HepG2 (cell line): ENCODE data around the gene KRT13. TPM values are rescaled to one million over a fixed set of nuclear protein-coding genes. Genes with fewer than 3 reads are reported as not detected.

Experiments used
- ARHGAP35 ChIP-seq: sonication (generic); formaldehyde crosslinking; IDR thresholded peaks from 2 replicates; pipeline ENCODE4 v1.9.0; 2022; ENCODE audit warnings: mild to moderate bottlenecking, inconsistent platforms, moderate library complexity, missing genetic modification reagents, borderline replicate concordance
- BRCA1 ChIP-seq: sonication (generic); formaldehyde crosslinking; IDR thresholded peaks from 2 replicates; pipeline ENCODE4 v1.4.0; 2020; ENCODE audit warnings: missing genetic modification reagents
- CENPX ChIP-seq: sonication (generic); formaldehyde crosslinking; IDR thresholded peaks from 2 replicates; pipeline ENCODE4 v1.9.0; 2021; ENCODE audit warnings: mild to moderate bottlenecking, missing genetic modification reagents, moderate library complexity
- DNMT3B ChIP-seq: conservative IDR thresholded peaks from 2 replicates; pipeline ENCODE4 v1.6.1; 2016; ENCODE audit warnings: missing biosample characterization, control low read depth
- GATAD1 ChIP-seq: IDR thresholded peaks from 2 replicates; pipeline ENCODE4 v1.6.1; 2016; ENCODE audit warnings: missing genetic modification reagents, missing compliant biosample characterization
- GTF3A ChIP-seq: sonication (generic); formaldehyde crosslinking; conservative IDR thresholded peaks from 2 replicates; pipeline ENCODE4 v1.4.0; 2020; ENCODE audit warnings: mild to moderate bottlenecking, missing genetic modification reagents
- MAZ ChIP-seq, 2 experiments: sonication (generic) in 1 of 2; formaldehyde crosslinking in 1 of 2; IDR thresholded peaks; 2 replicates each; pipeline versions ENCODE4 v1.5.0 to v1.6.1; 2012 to 2020; ENCODE audit warnings: low read depth in 2 of 2, mild to moderate bottlenecking in 2 of 2, borderline replicate concordance in 1 of 2, improper control_type of control experiment in 1 of 2, low read length in 1 of 2, missing genetic modification reagents in 1 of 2, moderate library complexity in 1 of 2
- MZF1 ChIP-seq: sonication (generic); formaldehyde crosslinking; IDR thresholded peaks from 2 replicates; pipeline ENCODE4 v1.8.1; 2023; ENCODE audit warnings: mild to moderate bottlenecking, missing genetic modification reagents, borderline replicate concordance
- NFE2L2 ChIP-seq: fragments of 150-350 bp; IDR thresholded peaks from 2 replicates; pipeline ENCODE4 v1.6.1; 2014; ENCODE audit warnings: low read length
- SALL2 ChIP-seq: sonication (generic); formaldehyde crosslinking; IDR thresholded peaks from 2 replicates; pipeline ENCODE4 v1.8.1; 2023; ENCODE audit warnings: mild to moderate bottlenecking, missing genetic modification reagents, inconsistent platforms
- SOX13 ChIP-seq, 3 experiments: fragments of 450-650 bp in 1 of 3; sonication (generic) in 1 of 3; formaldehyde crosslinking in 1 of 3; IDR thresholded peaks in 2 of 3; conservative IDR thresholded peaks in 1 of 3; 2 replicates each; pipeline versions ENCODE4 v1.5.0 to v1.6.1; 2016 to 2020; ENCODE audit warnings: antibody characterized with exemption in 1 of 3, mild to moderate bottlenecking in 1 of 3, missing compliant biosample characterization in 1 of 3, missing genetic modification reagents in 1 of 3, moderate library complexity in 1 of 3
- ZNF143 ChIP-seq: sonication (generic); formaldehyde crosslinking; IDR thresholded peaks from 2 replicates; pipeline ENCODE4 v1.4.0; 2020; ENCODE audit warnings: missing genetic modification reagents
- ZNF251 ChIP-seq: sonication (generic); formaldehyde crosslinking; IDR thresholded peaks from 2 replicates; pipeline ENCODE4 v1.9.0; 2021; ENCODE audit warnings: mild to moderate bottlenecking, missing genetic modification reagents
- ZNF501 ChIP-seq: sonication (generic); formaldehyde crosslinking; IDR thresholded peaks from 2 replicates; pipeline ENCODE4 v1.5.1; 2020; ENCODE audit warnings: mild to moderate bottlenecking, moderate library complexity, missing genetic modification reagents
- ZNF773 ChIP-seq: sonication (generic); formaldehyde crosslinking; IDR thresholded peaks from 2 replicates; pipeline ENCODE4 v1.4.0; 2020; ENCODE audit warnings: missing genetic modification reagents, borderline replicate concordance
- ZNF775 ChIP-seq: sonication (generic); formaldehyde crosslinking; IDR thresholded peaks from 2 replicates; pipeline ENCODE4 v1.4.0; 2020; ENCODE audit warnings: missing genetic modification reagents, mild to moderate bottlenecking, moderate library complexity, borderline replicate concordance
- polyA plus RNA-seq, 8 experiments: library from polyadenylated mRNA; depleted of rRNA in 3 of 8; stranded (reverse) in 7 of 8; unstranded in 1 of 8; fragments of >200 nt; fragmentation: Illumina TruSeq in 4 of 8; extraction: Trizol in 4 of 8; gene quantifications; 2 replicates each; pipeline versions ENCODE4 v1.2.1 to v1.2.3, GENCODE V29; 2011 to 2016; ENCODE audit warnings: low read depth in 4 of 8, missing spikeins in 1 of 8, mixed read lengths in 1 of 8; ENCODE audit not compliant: insufficient read depth in 1 of 8
- total RNA-seq, 5 experiments: library from RNA; depleted of rRNA; stranded (reverse); fragments of >200 nt; fragmentation: Illumina TruSeq; extraction: Trizol; gene quantifications; 2 replicates each; pipeline ENCODE4 v1.2.3, GENCODE V29; 2016; ENCODE audit warnings: low read depth in 1 of 5
- TF ChIP-seq, protein P1 (sequence below): sonication (generic); formaldehyde crosslinking; conservative IDR thresholded peaks from 2 replicates; pipeline ENCODE4 v1.8.0; 2022; ENCODE audit warnings: missing genetic modification reagents
- TF ChIP-seq, protein P2 (sequence below): IDR thresholded peaks from 2 replicates; pipeline ENCODE4 v1.6.1; 2016; ENCODE audit warnings: low read depth
- TF ChIP-seq, protein P3 (sequence below): sonication (generic); formaldehyde crosslinking; IDR thresholded peaks from 2 replicates; pipeline ENCODE4 v1.4.0; 2020; ENCODE audit warnings: missing genetic modification reagents
- TF ChIP-seq, protein P4 (sequence below): conservative IDR thresholded peaks from 2 replicates; pipeline ENCODE4 v1.6.1; 2018; ENCODE audit warnings: missing genetic modification reagents

Gene KRT13
- total and polyA plus RNA-seq, 2 of the 13 experiments (the other 11 are each of a cell fraction or from before 2014, with no cell fraction given) = not detected

DNA sequence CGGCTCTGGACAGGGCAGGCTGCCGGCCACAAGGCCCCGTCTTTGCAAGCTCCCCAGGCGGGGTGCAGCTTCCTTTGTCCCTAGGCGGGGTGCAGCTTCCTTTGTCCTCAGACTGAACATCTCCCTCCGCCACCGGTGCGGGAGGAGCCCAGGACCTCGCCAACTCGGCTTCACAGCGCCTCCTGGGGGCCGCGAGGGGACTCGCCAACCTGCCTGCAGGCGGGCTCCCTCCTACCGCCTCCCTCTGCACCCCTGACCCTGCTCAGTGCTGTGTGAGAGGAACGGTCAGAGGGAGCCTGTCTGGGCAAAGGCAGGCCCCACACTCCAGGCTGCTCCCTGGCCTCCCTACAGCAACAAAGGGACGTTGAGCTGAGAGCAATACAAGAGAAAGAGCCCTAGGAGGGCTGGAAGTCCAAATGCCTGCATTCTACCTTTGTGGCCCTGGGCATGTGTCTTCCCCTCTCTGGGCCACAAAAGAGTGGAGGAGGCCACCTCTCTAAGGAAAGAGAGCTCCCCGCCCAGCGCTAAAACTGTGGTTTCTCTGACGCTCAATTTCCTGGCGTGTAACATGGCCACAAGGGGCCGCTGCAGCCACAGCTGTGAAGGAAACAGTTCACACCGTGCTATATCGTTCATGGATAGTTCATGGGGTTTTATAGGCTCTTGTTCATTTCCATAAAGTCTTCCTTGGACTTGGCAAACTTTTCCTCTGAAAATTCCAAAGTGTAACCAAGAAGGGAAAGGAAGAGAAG is 43.6 kb upstream of the KRT13 start (continued):
- TF ChIP-seq ZNF143 (CRISPR knock-in tag) = no peak
- TF ChIP-seq, protein P1, sequence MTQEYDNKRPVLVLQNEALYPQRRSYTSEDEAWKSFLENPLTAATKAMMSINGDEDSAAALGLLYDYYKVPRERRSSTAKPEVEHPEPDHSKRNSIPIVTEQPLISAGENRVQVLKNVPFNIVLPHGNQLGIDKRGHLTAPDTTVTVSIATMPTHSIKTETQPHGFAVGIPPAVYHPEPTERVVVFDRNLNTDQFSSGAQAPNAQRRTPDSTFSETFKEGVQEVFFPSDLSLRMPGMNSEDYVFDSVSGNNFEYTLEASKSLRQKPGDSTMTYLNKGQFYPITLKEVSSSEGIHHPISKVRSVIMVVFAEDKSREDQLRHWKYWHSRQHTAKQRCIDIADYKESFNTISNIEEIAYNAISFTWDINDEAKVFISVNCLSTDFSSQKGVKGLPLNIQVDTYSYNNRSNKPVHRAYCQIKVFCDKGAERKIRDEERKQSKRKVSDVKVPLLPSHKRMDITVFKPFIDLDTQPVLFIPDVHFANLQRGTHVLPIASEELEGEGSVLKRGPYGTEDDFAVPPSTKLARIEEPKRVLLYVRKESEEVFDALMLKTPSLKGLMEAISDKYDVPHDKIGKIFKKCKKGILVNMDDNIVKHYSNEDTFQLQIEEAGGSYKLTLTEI (CRISPR knock-in tag) = no peak
- TF ChIP-seq ZNF775 (CRISPR knock-in tag) = no peak
- peak; percentile 5; the same call in 1 of the 2 replicates for TF ChIP-seq GATAD1 (CRISPR knock-in tag)
- no peak for TF ChIP-seq ZNF773 (CRISPR knock-in tag)
- TF ChIP-seq, protein P2, sequence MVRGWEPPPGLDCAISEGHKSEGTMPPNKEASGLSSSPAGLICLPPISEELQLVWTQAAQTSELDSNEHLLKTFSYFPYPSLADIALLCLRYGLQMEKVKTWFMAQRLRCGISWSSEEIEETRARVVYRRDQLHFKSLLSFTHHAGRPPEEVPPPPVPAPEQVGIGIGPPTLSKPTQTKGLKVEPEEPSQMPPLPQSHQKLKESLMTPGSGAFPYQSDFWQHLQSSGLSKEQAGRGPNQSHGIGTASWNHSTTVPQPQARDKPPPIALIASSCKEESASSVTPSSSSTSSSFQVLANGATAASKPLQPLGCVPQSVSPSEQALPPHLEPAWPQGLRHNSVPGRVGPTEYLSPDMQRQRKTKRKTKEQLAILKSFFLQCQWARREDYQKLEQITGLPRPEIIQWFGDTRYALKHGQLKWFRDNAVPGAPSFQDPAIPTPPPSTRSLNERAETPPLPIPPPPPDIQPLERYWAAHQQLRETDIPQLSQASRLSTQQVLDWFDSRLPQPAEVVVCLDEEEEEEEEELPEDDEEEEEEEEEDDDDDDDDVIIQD (CRISPR knock-in tag) = peak; percentile 18; the same call in 1 of the 2 replicates
- TF ChIP-seq BRCA1 (CRISPR knock-in tag) = no peak
- 0 out of 2 replicates have a peak, but pooled peaks have one; percentile 67 for TF ChIP-seq GTF3A
- peak; percentile 66; the same call in 1 of the 2 replicates for TF ChIP-seq ZNF501 (CRISPR knock-in tag)
- TF ChIP-seq, protein P3, sequence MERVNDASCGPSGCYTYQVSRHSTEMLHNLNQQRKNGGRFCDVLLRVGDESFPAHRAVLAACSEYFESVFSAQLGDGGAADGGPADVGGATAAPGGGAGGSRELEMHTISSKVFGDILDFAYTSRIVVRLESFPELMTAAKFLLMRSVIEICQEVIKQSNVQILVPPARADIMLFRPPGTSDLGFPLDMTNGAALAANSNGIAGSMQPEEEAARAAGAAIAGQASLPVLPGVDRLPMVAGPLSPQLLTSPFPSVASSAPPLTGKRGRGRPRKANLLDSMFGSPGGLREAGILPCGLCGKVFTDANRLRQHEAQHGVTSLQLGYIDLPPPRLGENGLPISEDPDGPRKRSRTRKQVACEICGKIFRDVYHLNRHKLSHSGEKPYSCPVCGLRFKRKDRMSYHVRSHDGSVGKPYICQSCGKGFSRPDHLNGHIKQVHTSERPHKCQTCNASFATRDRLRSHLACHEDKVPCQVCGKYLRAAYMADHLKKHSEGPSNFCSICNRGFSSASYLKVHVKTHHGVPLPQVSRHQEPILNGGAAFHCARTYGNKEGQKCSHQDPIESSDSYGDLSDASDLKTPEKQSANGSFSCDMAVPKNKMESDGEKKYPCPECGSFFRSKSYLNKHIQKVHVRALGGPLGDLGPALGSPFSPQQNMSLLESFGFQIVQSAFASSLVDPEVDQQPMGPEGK (CRISPR knock-in tag) = no peak; the same call in 1 of the 2 replicates
- no peak for TF ChIP-seq NFE2L2
- peak; percentile 53; the same call in 1 of the 2 replicates for TF ChIP-seq ARHGAP35 (CRISPR knock-in tag)
- TF ChIP-seq MAZ (IDR thresholded peaks at IDR 0.05; ENCODE audit: borderline replicate concordance, low read depth, low read length) = peak; percentile 25; the same call in 1 of the 2 replicates
- no peak; the same call in 1 of the 2 replicates for TF ChIP-seq MAZ (CRISPR knock-in tag; IDR thresholded peaks at IDR 0.05; ENCODE audit: low read depth)
- TF ChIP-seq ZNF251 (CRISPR knock-in tag) = no peak
- no peak for TF ChIP-seq MZF1 (CRISPR knock-in tag)
- peak; percentile 49; the same call in 1 of the 2 replicates for TF ChIP-seq SALL2 (CRISPR knock-in tag)
- TF ChIP-seq, protein P4, sequence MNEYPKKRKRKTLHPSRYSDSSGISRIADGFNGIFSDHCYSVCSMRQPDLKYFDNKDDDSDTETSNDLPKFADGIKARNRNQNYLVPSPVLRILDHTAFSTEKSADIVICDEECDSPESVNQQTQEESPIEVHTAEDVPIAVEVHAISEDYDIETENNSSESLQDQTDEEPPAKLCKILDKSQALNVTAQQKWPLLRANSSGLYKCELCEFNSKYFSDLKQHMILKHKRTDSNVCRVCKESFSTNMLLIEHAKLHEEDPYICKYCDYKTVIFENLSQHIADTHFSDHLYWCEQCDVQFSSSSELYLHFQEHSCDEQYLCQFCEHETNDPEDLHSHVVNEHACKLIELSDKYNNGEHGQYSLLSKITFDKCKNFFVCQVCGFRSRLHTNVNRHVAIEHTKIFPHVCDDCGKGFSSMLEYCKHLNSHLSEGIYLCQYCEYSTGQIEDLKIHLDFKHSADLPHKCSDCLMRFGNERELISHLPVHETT = no peak
- peak; percentile 68 for TF ChIP-seq DNMT3B (CRISPR knock-in tag)
- no peak for TF ChIP-seq SOX13 (IDR thresholded peaks at IDR 0.05)
- peak in 1 of 2 experiments; percentile 21; a peak in 1 of 4 replicates for TF ChIP-seq SOX13 (CRISPR knock-in tag; conservative IDR thresholded peaks at IDR 0.05 in 1 of 2, IDR thresholded peaks at IDR 0.05 in 1 of 2)
- no peak for TF ChIP-seq CENPX
